H1 (cell line): Measurements from ENCODE around the gene MEN1. TPM values are rescaled to one million over a fixed set of nuclear protein-coding genes. Genes with fewer than 3 reads are reported as not detected.
A peak's percentile ranks its signal among the peaks of the same experiment; 100 is the strongest.

Experiments
- CBX8 ChIP-seq: fragments of 300-800, 300-1000 bp; sonication (generic); IDR thresholded peaks from 2 replicates; pipeline ENCODE4 v1.7.1; 2016; ENCODE audit warnings: low read depth, low read length, borderline replicate concordance
- CHD1 ChIP-seq: IDR thresholded peaks from 2 replicates; pipeline ENCODE4 v1.6.1; 2012; ENCODE audit warnings: low read depth, low read length, improper control_type of control experiment
- CHD2 ChIP-seq: IDR thresholded peaks from 2 replicates; pipeline ENCODE4 v1.6.1; 2012; ENCODE audit warnings: low read length, improper control_type of control experiment
- EGR1 ChIP-seq: IDR thresholded peaks from 2 replicates; pipeline ENCODE4 v1.6.1; 2011; ENCODE audit warnings: low read depth, low read length, borderline replicate concordance
- KDM4A ChIP-seq: IDR thresholded peaks from one replicate; pipeline ENCODE4 v1.7.1; 2012; ENCODE audit warnings: low read depth, mild to moderate bottlenecking, moderate library complexity, low read length, inconsistent platforms; ENCODE audit not compliant: severe bottlenecking
- NRF1 ChIP-seq: IDR thresholded peaks from 2 replicates; pipeline ENCODE4 v1.6.1; 2011; ENCODE audit warnings: mild to moderate bottlenecking, low read depth, low read length, improper control_type of control experiment
- PHF8 ChIP-seq: fragments of 200-600 bp; sonication (generic); conservative IDR thresholded peaks from 2 replicates; pipeline ENCODE4 v1.7.1; 2012; ENCODE audit warnings: low read depth, mild to moderate bottlenecking, inconsistent platforms, low read length, moderate library complexity
- RBBP5 ChIP-seq: IDR thresholded peaks from 2 replicates; pipeline ENCODE4 v1.7.1; 2012; ENCODE audit warnings: low read depth, mild to moderate bottlenecking, inconsistent platforms, low read length, moderate library complexity, borderline replicate concordance
- RNF2 ChIP-seq: fragments of 200-900, 300-1000 bp; sonication (generic); IDR thresholded peaks from 2 replicates; pipeline ENCODE4 v1.7.1; 2016; ENCODE audit warnings: borderline replicate concordance, low read depth, mild to moderate bottlenecking, antibody characterized with exemption, low read length; ENCODE audit not compliant: poor library complexity, severe bottlenecking; ENCODE audit errors: missing control alignments
- RXRA ChIP-seq: IDR thresholded peaks from 2 replicates; pipeline ENCODE4 v1.6.1; 2011; ENCODE audit warnings: low read depth, mild to moderate bottlenecking, low read length, moderate library complexity; ENCODE audit not compliant: insufficient read depth
- SAP30 ChIP-seq: fragments of 300-600 bp; sonication (generic); IDR thresholded peaks from 2 replicates; pipeline ENCODE4 v1.7.1; 2012; ENCODE audit warnings: low read length, moderate library complexity, mild to moderate bottlenecking, inconsistent platforms; ENCODE audit not compliant: insufficient read depth, insufficient replicate concordance
- SIN3A ChIP-seq, 2 experiments: IDR thresholded peaks in 1 of 2; conservative IDR thresholded peaks in 1 of 2; 2 replicates each; pipeline ENCODE4 v1.6.1; 2011 to 2012; ENCODE audit warnings: low read length in 2 of 2, improper control_type of control experiment in 1 of 2, low read depth in 1 of 2, mild to moderate bottlenecking in 1 of 2
- SIX5 ChIP-seq: IDR thresholded peaks from 2 replicates; pipeline ENCODE4 v1.6.1; 2011; ENCODE audit warnings: mild to moderate bottlenecking, low read depth, low read length
- SP1 ChIP-seq: IDR thresholded peaks from 2 replicates; pipeline ENCODE4 v1.6.1; 2011; ENCODE audit warnings: low read depth, low read length
- SP2 ChIP-seq: IDR thresholded peaks from 2 replicates; pipeline ENCODE4 v1.6.1; 2012; ENCODE audit warnings: mild to moderate bottlenecking, low read length, inconsistent platforms
- SRF ChIP-seq: IDR thresholded peaks from 2 replicates; pipeline ENCODE4 v1.6.1; 2011; ENCODE audit warnings: mild to moderate bottlenecking, low read depth, low read length, moderate library complexity
- TBP ChIP-seq: IDR thresholded peaks from 2 replicates; pipeline ENCODE4 v1.6.1; 2011; ENCODE audit warnings: low read depth, low read length, improper control_type of control experiment
- TCF12 ChIP-seq: IDR thresholded peaks from 2 replicates; pipeline ENCODE4 v1.6.1; 2011; ENCODE audit warnings: low read depth, mild to moderate bottlenecking, low read length
- YY1 ChIP-seq: IDR thresholded peaks from 2 replicates; pipeline ENCODE4 v1.6.1; 2011; ENCODE audit warnings: low read depth, mild to moderate bottlenecking, low read length
- polyA plus RNA-seq, 7 experiments: library from polyadenylated mRNA; depleted of rRNA in 3 of 7; stranded (reverse) in 5 of 7; unstranded in 2 of 7; fragments of >200 nt in 5 of 7; fragments of 200-250 nt in 2 of 7; gene quantifications; 1 replicate in 5 of 7; 2 replicates in 1 of 7; 4 replicates in 1 of 7; pipeline versions ENCODE4 v1.2.1 to v1.2.3, GENCODE V29; 2011 to 2013; ENCODE audit warnings: missing spikeins in 2 of 7, mixed read lengths in 2 of 7
- total RNA-seq: library from RNA; stranded (reverse); fragmentation: NEBNext Ultra II Directional; extraction: Animal tissue kit (Norgen Biotek cat#: 25700); gene quantifications from 2 replicates; pipeline ENCODE4 v1.2.1, GENCODE V29; 2021
- TF ChIP-seq, protein P1 (sequence below): IDR thresholded peaks from 2 replicates; pipeline ENCODE4 v1.6.1; 2012; ENCODE audit warnings: inconsistent platforms
- TF ChIP-seq, protein P2 (sequence below), 3 experiments: IDR thresholded peaks; 1 replicate in 2 of 3; 2 replicates in 1 of 3; pipeline versions ENCODE4 v1.5.1 to v1.6.1; 2011; ENCODE audit warnings: low read length in 3 of 3, mild to moderate bottlenecking in 3 of 3, inconsistent platforms in 2 of 3, low read depth in 1 of 3, moderate library complexity in 1 of 3; ENCODE audit not compliant: insufficient read depth in 1 of 3; ENCODE audit errors: control extremely low read depth in 1 of 3

MEN1 gene
- total and polyA plus RNA-seq, 2 of the 8 experiments (the other 6 are each of a cell fraction or from before 2014, with no cell fraction given) = 47.2 to 56.3 TPM

- 0 out of 4 replicates have a peak, but pooled peaks of 1 of the 2 experiments have one; percentile 31 for TF ChIP-seq SIN3A (conservative IDR thresholded peaks at IDR 0.05 in 1 of 2, IDR thresholded peaks at IDR 0.05 in 1 of 2; ENCODE audit: low read depth in 1 of 2, low read length in 2 of 2)
- no peak for TF ChIP-seq TBP
- no peak for TF ChIP-seq YY1
- 0 out of 2 replicates have a peak, but pooled peaks have one; percentile 18 for TF ChIP-seq RBBP5
- no peak for TF ChIP-seq SRF
- TF ChIP-seq, protein P1, sequence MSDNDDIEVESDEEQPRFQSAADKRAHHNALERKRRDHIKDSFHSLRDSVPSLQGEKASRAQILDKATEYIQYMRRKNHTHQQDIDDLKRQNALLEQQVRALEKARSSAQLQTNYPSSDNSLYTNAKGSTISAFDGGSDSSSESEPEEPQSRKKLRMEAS = peak; percentile 32; the same call in 1 of the 2 replicates
- no peak for TF ChIP-seq CHD1
- no peak for TF ChIP-seq SAP30
- no peak for TF ChIP-seq CBX8
- TF ChIP-seq EGR1 = peak; percentile 98
- TF ChIP-seq PHF8 = peak; percentile 44; the same call in 1 of the 2 replicates
- no peak for TF ChIP-seq RNF2
- no peak for TF ChIP-seq TCF12
- no peak for TF ChIP-seq RXRA
- no peak for TF ChIP-seq NRF1
- TF ChIP-seq SIX5 = peak; percentile 34; the same call in 1 of the 2 replicates
- peak; percentile 72 for TF ChIP-seq KDM4A
- TF ChIP-seq, protein P2, sequence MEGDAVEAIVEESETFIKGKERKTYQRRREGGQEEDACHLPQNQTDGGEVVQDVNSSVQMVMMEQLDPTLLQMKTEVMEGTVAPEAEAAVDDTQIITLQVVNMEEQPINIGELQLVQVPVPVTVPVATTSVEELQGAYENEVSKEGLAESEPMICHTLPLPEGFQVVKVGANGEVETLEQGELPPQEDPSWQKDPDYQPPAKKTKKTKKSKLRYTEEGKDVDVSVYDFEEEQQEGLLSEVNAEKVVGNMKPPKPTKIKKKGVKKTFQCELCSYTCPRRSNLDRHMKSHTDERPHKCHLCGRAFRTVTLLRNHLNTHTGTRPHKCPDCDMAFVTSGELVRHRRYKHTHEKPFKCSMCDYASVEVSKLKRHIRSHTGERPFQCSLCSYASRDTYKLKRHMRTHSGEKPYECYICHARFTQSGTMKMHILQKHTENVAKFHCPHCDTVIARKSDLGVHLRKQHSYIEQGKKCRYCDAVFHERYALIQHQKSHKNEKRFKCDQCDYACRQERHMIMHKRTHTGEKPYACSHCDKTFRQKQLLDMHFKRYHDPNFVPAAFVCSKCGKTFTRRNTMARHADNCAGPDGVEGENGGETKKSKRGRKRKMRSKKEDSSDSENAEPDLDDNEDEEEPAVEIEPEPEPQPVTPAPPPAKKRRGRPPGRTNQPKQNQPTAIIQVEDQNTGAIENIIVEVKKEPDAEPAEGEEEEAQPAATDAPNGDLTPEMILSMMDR (IDR thresholded peaks at IDR 0.05; ENCODE audit: control extremely low read depth in 1 of 3, insufficient read depth in 1 of 3, low read depth in 1 of 3, low read length in 3 of 3) = peak in 2 of 3 experiments; percentile 14 to 35; a peak in 2 of 4 replicates
- TF ChIP-seq SP2 = no peak
- TF ChIP-seq SP1 = no peak
- TF ChIP-seq CHD2 = 0 out of 2 replicates have a peak, but pooled peaks have one; percentile 16
Measured at GRCh38 chr11:64844330-64845128, 34.2 kb upstream of the MEN1 start, which contains the start of gene CDC42BPG (continued).
